ENCODE data around the gene PDRG1. TPM values are rescaled to one million over a fixed set of nuclear protein-coding genes. Genes with fewer than 3 reads are reported as not detected.

Gene PDRG1
- polyA plus RNA-seq, 1 of the 3 experiments (the other 2 are of a cell fraction): 18.9 TPM

GRCh38 chr20:31998246-31998645 lies 46.4 kb upstream of the PDRG1 start:
- H3K4me3 ChIP-seq (ENCODE audit: low read depth in 2 of 2, low read length in 1 of 2): no peak overlapping the region
- no peaks in the 10 kb centered on the region for H3K36me3 ChIP-seq (replicated peaks in 1 of 2; ENCODE audit: control insufficient read depth in 1 of 2, insufficient read depth in 2 of 2, low read length in 1 of 2)
- H3F3A ChIP-seq (replicated peaks; ENCODE audit: insufficient read depth): no peaks in the 10 kb centered on the region
- 49% methylated on average over 2 of the region's 2 CpGs for WGBS (ENCODE audit: low lambda C conversion rate)
- TF ChIP-seq, protein P1, sequence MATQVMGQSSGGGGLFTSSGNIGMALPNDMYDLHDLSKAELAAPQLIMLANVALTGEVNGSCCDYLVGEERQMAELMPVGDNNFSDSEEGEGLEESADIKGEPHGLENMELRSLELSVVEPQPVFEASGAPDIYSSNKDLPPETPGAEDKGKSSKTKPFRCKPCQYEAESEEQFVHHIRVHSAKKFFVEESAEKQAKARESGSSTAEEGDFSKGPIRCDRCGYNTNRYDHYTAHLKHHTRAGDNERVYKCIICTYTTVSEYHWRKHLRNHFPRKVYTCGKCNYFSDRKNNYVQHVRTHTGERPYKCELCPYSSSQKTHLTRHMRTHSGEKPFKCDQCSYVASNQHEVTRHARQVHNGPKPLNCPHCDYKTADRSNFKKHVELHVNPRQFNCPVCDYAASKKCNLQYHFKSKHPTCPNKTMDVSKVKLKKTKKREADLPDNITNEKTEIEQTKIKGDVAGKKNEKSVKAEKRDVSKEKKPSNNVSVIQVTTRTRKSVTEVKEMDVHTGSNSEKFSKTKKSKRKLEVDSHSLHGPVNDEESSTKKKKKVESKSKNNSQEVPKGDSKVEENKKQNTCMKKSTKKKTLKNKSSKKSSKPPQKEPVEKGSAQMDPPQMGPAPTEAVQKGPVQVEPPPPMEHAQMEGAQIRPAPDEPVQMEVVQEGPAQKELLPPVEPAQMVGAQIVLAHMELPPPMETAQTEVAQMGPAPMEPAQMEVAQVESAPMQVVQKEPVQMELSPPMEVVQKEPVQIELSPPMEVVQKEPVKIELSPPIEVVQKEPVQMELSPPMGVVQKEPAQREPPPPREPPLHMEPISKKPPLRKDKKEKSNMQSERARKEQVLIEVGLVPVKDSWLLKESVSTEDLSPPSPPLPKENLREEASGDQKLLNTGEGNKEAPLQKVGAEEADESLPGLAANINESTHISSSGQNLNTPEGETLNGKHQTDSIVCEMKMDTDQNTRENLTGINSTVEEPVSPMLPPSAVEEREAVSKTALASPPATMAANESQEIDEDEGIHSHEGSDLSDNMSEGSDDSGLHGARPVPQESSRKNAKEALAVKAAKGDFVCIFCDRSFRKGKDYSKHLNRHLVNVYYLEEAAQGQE (IDR thresholded peaks at IDR 0.05; ENCODE audit: low read depth, low read length): no peak
- no peak for TF ChIP-seq CTCF (IDR thresholded peaks at IDR 0.05)
- no peak for TF ChIP-seq TEAD4 (IDR thresholded peaks at IDR 0.05; ENCODE audit: borderline replicate concordance, insufficient read depth)
- TF ChIP-seq CHD2 (IDR thresholded peaks at IDR 0.05; ENCODE audit: low read length, partially characterized antibody): no peak
- H3K9me3 ChIP-seq: no peaks in the 10 kb centered on the region
- H3K27me3 ChIP-seq (ENCODE audit: insufficient read depth): peaks cover 9% of the 10 kb centered on the region; the same call in 1 of the 2 replicates
- H3K9ac ChIP-seq: no peak overlapping the region
- no peaks in the 10 kb centered on the region for H3K4me1 ChIP-seq (ENCODE audit: control insufficient read depth in 1 of 2, insufficient read depth in 2 of 2, low read depth in 1 of 2, low read length in 1 of 2)
- no peaks in the 10 kb centered on the region for H4K20me1 ChIP-seq (ENCODE audit: insufficient read depth)
- H3K79me2 ChIP-seq (ENCODE audit: insufficient read depth): no peaks in the 10 kb centered on the region
- no peaks in the 10 kb centered on the region for H3K9me2 ChIP-seq
- POLR2A ChIA-PET: no interaction called here
- H2AFZ ChIP-seq (ENCODE audit: low read depth): no peak overlapping the region
- CTCF ChIA-PET: no interaction called here
- H3K27ac ChIP-seq (ENCODE audit: low read depth in 2 of 2, low read length in 1 of 2): no peak overlapping the region
- no peak for DNase-seq
- no peak overlapping the region for H3K4me2 ChIP-seq

DNA sequence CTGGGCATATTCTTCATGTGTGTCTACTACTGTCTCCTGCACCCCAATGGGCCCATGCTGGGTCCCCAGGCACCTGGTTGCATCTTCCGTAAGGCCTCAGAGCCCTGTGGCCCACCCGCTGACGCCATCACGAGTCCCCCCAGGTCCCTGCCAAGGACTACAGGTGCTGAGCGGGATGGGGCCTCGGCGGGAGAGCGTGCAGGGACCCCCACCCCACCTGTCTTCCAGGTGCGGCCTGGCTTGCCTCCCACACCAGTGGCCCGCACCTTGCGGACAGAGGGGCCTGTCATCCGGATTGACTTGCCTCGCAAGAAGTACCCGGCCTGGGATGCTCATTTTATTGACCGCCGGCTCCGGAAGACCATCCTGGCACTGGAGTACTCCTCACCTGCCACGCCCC lies 45.1 kb upstream of the PDRG1 start:
- no peaks in the 10 kb centered on the region for H3K4me1 ChIP-seq (ENCODE audit: control insufficient read depth in 1 of 2, insufficient read depth in 2 of 2, low read depth in 1 of 2, low read length in 1 of 2)
- H3K36me3 ChIP-seq (replicated peaks in 1 of 2; ENCODE audit: control insufficient read depth in 1 of 2, insufficient read depth in 2 of 2, low read length in 1 of 2): no peaks in the 10 kb centered on the region
- H3F3A ChIP-seq (replicated peaks; ENCODE audit: insufficient read depth): no peaks in the 10 kb centered on the region
- no peaks in the 10 kb centered on the region for H3K79me2 ChIP-seq (ENCODE audit: insufficient read depth)
- no peaks in the 10 kb centered on the region for H3K9me3 ChIP-seq
- peaks cover 3% of the 10 kb centered on the region; the same call in 1 of the 2 replicates for H3K27me3 ChIP-seq (ENCODE audit: insufficient read depth)
- no peaks in the 10 kb centered on the region for H4K20me1 ChIP-seq (ENCODE audit: insufficient read depth)
- H2AFZ ChIP-seq (ENCODE audit: low read depth): no peak overlapping the region
- no peak for DNase-seq
- no peak overlapping the region for H3K4me2 ChIP-seq
- ChIA-PET POLR2A (no interaction called here), CTCF (no interaction called here)
- no peaks in the 10 kb centered on the region for H3K9me2 ChIP-seq
- no CpG with 5 or more reads among the region's 18 CpGs for WGBS (ENCODE audit: low lambda C conversion rate)
- no peak overlapping the region for H3K27ac ChIP-seq (ENCODE audit: low read depth in 2 of 2, low read length in 1 of 2)
- H3K9ac ChIP-seq: no peak overlapping the region
- H3K4me3 ChIP-seq (ENCODE audit: low read depth in 2 of 2, low read length in 1 of 2): no peak overlapping the region
- TF ChIP-seq IRF3 (IDR thresholded peaks at IDR 0.05; ENCODE audit: low read depth, low read length) (no peak), GATA2 (CRISPR knock-in tag; IDR thresholded peaks at IDR 0.05) (no peak), TAF1 (IDR thresholded peaks at IDR 0.05; ENCODE audit: borderline replicate concordance, low read depth, low read length) (no peak), PBX3 (IDR thresholded peaks at IDR 0.05) (no peak), TCF12 (IDR thresholded peaks at IDR 0.05) (no peak), RXRA (IDR thresholded peaks at IDR 0.05; ENCODE audit: borderline replicate concordance, low read depth) (no peak), YY1 (IDR thresholded peaks at IDR 0.05; ENCODE audit: low read depth) (no peak), EZH2phosphoT487 (IDR thresholded peaks at IDR 0.05; ENCODE audit: borderline replicate concordance, low read depth) (no peak), RAD21 (IDR thresholded peaks at IDR 0.05; ENCODE audit: low read length) (no peak), POLR2AphosphoS5 (IDR thresholded peaks at IDR 0.05; ENCODE audit: low read depth, low read length) (no peak), CTCF (IDR thresholded peaks at IDR 0.05) (no peak), USF1 (IDR thresholded peaks at IDR 0.05; ENCODE audit: borderline replicate concordance, low read depth) (no peak), NRF1 (IDR thresholded peaks at IDR 0.05; ENCODE audit: low read depth, low read length) (no peak), NFIC (IDR thresholded peaks at IDR 0.05; ENCODE audit: borderline replicate concordance) (no peak)

Data from SK-N-SH (cell line).